ENCODE data around the gene EMC9. TPM values are rescaled to one million over a fixed set of nuclear protein-coding genes. Genes with fewer than 3 reads are reported as not detected.

The EMC9 gene
- total and polyA plus RNA-seq, 7 donors: 17.2 to 67.5 (median 35.1) TPM

DNA sequence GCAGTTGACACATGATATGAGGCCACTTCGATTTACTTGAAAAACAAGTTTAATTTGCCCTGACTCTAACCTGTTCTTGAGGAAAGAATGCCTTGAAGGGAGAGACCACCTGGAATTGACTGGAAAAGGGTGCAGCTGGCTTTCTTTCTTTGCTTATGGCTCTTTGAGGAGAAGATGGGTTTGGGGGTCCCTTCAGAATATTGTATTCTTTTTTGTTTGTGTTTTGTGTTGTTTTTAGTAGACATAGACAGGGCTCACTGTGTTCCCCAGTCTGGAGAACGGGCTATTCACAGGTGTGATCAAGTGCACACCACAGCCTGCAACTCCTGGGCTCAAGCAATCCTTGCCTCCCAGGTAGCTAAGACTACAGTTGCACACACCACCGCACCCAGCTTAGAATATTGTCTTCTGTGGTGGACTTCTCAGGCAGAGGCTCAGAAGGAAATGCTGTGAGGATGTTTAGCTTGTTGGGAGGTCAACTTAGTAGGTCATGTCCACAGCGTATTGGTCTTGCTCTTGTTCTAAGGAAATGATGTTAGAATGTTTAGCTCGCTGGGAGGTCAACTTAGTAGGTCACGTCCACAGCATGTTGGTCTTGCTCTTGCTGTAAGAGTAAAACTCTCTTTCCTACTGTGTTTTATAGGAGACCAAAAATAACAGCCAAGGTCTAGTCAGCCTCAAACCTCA, 25.1 kb downstream of the EMC9 start:
- peaks cover 3 to 49% of the 10 kb centered on the region in 2 donors for H3K36me3 ChIP-seq (ENCODE audit: insufficient read depth in 1 of 2, low read depth in 1 of 2)
- intact Hi-C loops (cut with DNase I): no loop called here
- no peaks in the 10 kb centered on the region for H3K9me3 ChIP-seq
- H3K4me1 ChIP-seq: peaks cover 15% of the 10 kb centered on the region
- 80 to 86% (median 85%) methylated on average over 6 of the region's 6 CpGs for WGBS, 3 donors
- no peak overlapping the region for H3K27ac ChIP-seq
- peak overlapping the region; percentile 80 for H3K4me3 ChIP-seq
- no peak for DNase-seq
- TF ChIP-seq, protein P1, sequence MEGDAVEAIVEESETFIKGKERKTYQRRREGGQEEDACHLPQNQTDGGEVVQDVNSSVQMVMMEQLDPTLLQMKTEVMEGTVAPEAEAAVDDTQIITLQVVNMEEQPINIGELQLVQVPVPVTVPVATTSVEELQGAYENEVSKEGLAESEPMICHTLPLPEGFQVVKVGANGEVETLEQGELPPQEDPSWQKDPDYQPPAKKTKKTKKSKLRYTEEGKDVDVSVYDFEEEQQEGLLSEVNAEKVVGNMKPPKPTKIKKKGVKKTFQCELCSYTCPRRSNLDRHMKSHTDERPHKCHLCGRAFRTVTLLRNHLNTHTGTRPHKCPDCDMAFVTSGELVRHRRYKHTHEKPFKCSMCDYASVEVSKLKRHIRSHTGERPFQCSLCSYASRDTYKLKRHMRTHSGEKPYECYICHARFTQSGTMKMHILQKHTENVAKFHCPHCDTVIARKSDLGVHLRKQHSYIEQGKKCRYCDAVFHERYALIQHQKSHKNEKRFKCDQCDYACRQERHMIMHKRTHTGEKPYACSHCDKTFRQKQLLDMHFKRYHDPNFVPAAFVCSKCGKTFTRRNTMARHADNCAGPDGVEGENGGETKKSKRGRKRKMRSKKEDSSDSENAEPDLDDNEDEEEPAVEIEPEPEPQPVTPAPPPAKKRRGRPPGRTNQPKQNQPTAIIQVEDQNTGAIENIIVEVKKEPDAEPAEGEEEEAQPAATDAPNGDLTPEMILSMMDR (IDR thresholded peaks at IDR 0.05): no peak
- no peaks in the 10 kb centered on the region for H3K27me3 ChIP-seq (ENCODE audit: insufficient read depth in 3 of 3, low read length in 2 of 3)
- ATAC-seq: no peak

DNA sequence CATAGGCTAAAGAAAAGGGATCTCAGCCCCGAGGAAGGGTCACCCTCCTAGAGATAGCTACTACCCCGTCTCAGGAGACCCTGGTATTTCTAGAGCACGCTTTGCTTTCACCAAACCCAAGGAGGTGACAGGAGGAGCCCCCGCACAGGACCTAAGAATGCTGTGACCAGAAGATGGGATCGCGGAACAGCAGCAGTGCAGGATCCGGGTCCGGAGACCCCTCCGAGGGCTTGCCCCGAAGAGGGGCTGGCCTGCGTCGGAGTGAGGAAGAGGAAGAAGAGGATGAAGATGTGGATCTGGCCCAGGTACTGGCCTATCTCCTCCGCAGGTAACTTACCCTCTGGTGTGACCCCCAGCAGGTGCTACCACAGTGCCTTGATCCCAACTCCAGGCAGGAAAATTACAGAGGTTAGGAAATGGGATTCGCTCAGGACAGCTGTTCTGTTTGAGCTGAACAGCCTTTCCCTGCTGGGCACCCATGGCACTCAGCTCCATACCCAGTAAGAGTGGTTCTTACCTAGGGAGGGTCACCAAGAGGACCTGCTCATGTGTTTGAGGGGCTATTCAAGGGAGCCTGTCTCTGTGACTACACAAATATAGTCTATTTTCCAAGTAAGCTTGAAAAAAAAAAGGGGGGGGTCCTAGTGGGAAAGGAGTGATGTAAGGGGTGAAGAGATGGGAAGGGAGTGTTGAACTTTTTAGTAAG, 25.8 kb downstream of the EMC9 start:
- intact Hi-C loops (cut with DNase I): no loop called here
- 2 to 6% (median 3%) methylated on average over 14 of the region's 14 CpGs for WGBS, 3 donors
- no peak for DNase-seq

DNA sequence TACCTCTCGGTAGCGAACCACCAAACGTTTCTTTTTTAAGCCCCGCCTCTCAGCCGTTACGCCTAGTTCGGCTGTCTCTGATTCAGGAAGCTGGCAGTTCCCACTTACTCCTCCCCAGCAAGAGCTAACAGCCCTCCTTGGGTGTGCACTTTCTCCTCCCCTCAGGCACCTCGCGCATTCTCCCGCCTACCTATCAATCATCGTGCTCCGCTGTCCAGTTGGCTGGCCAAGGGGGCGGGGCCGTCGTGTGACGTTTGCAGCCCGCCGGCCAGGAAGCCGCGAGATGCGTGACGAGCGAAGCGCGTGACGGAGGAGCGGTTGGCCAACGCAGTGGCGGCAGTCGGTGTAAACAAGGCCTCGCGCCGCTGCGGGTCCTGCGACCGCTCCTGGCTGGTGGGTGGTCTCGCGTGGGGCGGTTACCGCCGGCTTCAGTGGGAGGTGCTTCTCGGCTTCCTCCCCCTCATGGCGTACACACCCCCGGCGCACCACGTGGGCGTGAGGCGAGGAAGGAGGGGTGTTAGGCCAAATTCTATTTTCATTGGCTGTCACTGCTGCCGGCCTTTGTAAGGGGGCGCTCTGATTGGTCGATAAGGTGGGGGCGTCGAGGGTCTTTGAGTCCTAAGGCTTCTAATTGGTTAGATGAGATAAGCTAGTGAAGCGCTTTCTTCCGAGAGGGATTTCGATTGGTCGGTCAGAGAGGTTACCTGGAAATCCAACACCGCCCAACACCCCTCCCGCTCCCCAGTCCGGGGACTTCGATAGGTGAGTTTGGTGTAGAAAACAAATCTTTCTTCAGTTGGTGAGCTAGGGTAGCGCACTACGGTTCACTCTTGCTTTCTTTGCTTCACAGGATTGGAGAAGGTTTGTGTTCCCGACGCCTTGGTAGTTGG, 26.6 kb downstream of the EMC9 start, which contains the start of the genes DCAF11 and NRL:
Gene DCAF11, plus strand, starts transcription at position 246 of the 890 bp plus-strand sequence. CDS start 818 bp downstream, outside the sequence.
Gene NRL, minus strand, starts transcription at position 418 of the 890 bp plus-strand sequence. CDS start 32,101 bp downstream, outside the sequence.
- 0% methylated on average over 62 to 65 of the region's 65 CpGs for WGBS, 3 donors
- intact Hi-C loops (cut with DNase I): loop anchor here (5.0 kb wide), 1 partner anchor 33 kb away; the partner anchor contains the start of genes PSME2 (in 2 of the 2) and RNF31 (in 2 of the 2)

More for the DNA sequence above, 25.8 kb downstream of the EMC9 start:
- TF ChIP-seq, protein P1 (IDR thresholded peaks at IDR 0.05): no peak
- Histone ChIP-seq H3K4me3 (peak overlapping the region; percentile 80), H3K36me3 (ENCODE audit: insufficient read depth in 1 of 2, low read depth in 1 of 2) (peaks cover 0 to 42% of the 10 kb centered on the region in 2 donors), H3K27me3 (ENCODE audit: insufficient read depth in 3 of 3, low read length in 2 of 3) (no peaks in the 10 kb centered on the region), H3K9me3 (no peaks in the 10 kb centered on the region), H3K4me1 (peaks cover 15% of the 10 kb centered on the region), H3K27ac (peak overlapping the region; percentile 100)
- no peak for ATAC-seq

More for the DNA sequence above, 26.6 kb downstream of the EMC9 start, which contains the start of the genes DCAF11 and NRL:
- Histone ChIP-seq H3K27ac (peak within 1 kb of the TSS; percentile 100), H3K27me3 (ENCODE audit: insufficient read depth in 3 of 3, low read length in 2 of 3) (no peaks in the 10 kb centered on the region), H3K9me3 (no peaks in the 10 kb centered on the region), H3K36me3 (ENCODE audit: insufficient read depth in 1 of 2, low read depth in 1 of 2) (peaks cover 0 to 34% of the 10 kb centered on the region in 2 donors), H3K4me3 (peak within 1 kb of the TSS; percentile 80), H3K4me1 (peaks cover 15% of the 10 kb centered on the region)
- TF ChIP-seq, protein P1 (IDR thresholded peaks at IDR 0.05): no peak
- DNase-seq: peak; percentile 98 to 99
- peak; percentile 91 to 93 (median 92) for ATAC-seq

All from psoas muscle (tissue), 8 donors.